GM12878 (cell line): ENCODE data around the gene SPINT2.

ENCODE experiments used
- BHLHE40 ChIP-seq, 2 experiments: fragments of 450-650 bp in 1 of 2; IDR thresholded peaks; 2 replicates each; pipeline ENCODE4 v1.6.1; 2011 to 2017; ENCODE audit warnings: low read depth in 2 of 2, borderline replicate concordance in 1 of 2, improper control_type of control experiment in 1 of 2, low read length in 1 of 2, mild to moderate bottlenecking in 1 of 2
- BMI1 ChIP-seq: fragments of 450-650 bp; IDR thresholded peaks from 2 replicates; pipeline ENCODE4 v1.6.1; 2016; ENCODE audit warnings: mild to moderate bottlenecking, moderate library complexity, borderline replicate concordance
- ELK1 ChIP-seq: IDR thresholded peaks from 2 replicates; pipeline ENCODE4 v1.6.1; 2012; ENCODE audit warnings: low read depth, low read length, improper control_type of control experiment
- EP300 ChIP-seq, 2 experiments: fragments of 150-350 bp in 1 of 2; IDR thresholded peaks; 2 replicates each; pipeline ENCODE4 v1.6.1; 2011 to 2012; ENCODE audit warnings: low read depth in 2 of 2, low read length in 2 of 2, borderline replicate concordance in 1 of 2, improper control_type of control experiment in 1 of 2, inconsistent platforms in 1 of 2; ENCODE audit not compliant: control insufficient read depth in 1 of 2
- POLR2A ChIP-seq: IDR thresholded peaks from 2 replicates; pipeline ENCODE4 v1.6.1; 2011; ENCODE audit warnings: low read depth, mild to moderate bottlenecking, low read length
- POLR2AphosphoS5 ChIP-seq: IDR thresholded peaks from 2 replicates; pipeline ENCODE4 v1.6.1; 2011; ENCODE audit warnings: mild to moderate bottlenecking, low read length, inconsistent platforms
- ZNF217 ChIP-seq: fragments of 450-650 bp; IDR thresholded peaks from 2 replicates; pipeline ENCODE4 v1.6.1; 2017; ENCODE audit warnings: antibody characterized with exemption, mild to moderate bottlenecking
- TF ChIP-seq, protein P1 (sequence below): fragments of 450-650 bp; IDR thresholded peaks from 2 replicates; pipeline ENCODE4 v1.6.1; 2016; ENCODE audit warnings: mild to moderate bottlenecking
- TF ChIP-seq, protein P2 (sequence below), 3 experiments: IDR thresholded peaks in 2 of 3; conservative IDR thresholded peaks in 1 of 3; 2 replicates each; pipeline ENCODE4 v1.5.1; 2011; ENCODE audit warnings: low read depth in 3 of 3, low read length in 3 of 3, mild to moderate bottlenecking in 3 of 3, control low read depth in 2 of 3, moderate library complexity in 2 of 3, inconsistent platforms in 1 of 3, mixed read lengths in 1 of 3; ENCODE audit not compliant: control insufficient read depth in 2 of 3, insufficient read depth in 1 of 3; ENCODE audit errors: extremely low read depth in 1 of 3
- TF ChIP-seq, protein P3 (sequence below): fragments of 150-350 bp; IDR thresholded peaks from 2 replicates; pipeline ENCODE4 v1.6.1; 2016; ENCODE audit warnings: low read depth, low read length

- no peak for TF ChIP-seq ZNF217
- TF ChIP-seq BMI1: no peak
- TF ChIP-seq, protein P1, sequence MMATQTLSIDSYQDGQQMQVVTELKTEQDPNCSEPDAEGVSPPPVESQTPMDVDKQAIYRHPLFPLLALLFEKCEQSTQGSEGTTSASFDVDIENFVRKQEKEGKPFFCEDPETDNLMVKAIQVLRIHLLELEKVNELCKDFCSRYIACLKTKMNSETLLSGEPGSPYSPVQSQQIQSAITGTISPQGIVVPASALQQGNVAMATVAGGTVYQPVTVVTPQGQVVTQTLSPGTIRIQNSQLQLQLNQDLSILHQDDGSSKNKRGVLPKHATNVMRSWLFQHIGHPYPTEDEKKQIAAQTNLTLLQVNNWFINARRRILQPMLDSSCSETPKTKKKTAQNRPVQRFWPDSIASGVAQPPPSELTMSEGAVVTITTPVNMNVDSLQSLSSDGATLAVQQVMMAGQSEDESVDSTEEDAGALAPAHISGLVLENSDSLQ: no peak
- TF ChIP-seq POLR2A: no peak
- TF ChIP-seq, protein P2, sequence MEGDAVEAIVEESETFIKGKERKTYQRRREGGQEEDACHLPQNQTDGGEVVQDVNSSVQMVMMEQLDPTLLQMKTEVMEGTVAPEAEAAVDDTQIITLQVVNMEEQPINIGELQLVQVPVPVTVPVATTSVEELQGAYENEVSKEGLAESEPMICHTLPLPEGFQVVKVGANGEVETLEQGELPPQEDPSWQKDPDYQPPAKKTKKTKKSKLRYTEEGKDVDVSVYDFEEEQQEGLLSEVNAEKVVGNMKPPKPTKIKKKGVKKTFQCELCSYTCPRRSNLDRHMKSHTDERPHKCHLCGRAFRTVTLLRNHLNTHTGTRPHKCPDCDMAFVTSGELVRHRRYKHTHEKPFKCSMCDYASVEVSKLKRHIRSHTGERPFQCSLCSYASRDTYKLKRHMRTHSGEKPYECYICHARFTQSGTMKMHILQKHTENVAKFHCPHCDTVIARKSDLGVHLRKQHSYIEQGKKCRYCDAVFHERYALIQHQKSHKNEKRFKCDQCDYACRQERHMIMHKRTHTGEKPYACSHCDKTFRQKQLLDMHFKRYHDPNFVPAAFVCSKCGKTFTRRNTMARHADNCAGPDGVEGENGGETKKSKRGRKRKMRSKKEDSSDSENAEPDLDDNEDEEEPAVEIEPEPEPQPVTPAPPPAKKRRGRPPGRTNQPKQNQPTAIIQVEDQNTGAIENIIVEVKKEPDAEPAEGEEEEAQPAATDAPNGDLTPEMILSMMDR (IDR thresholded peaks at IDR 0.05 in 2 of 3, conservative IDR thresholded peaks at IDR 0.05 in 1 of 3; ENCODE audit: control insufficient read depth in 2 of 3, extremely low read depth in 1 of 3, insufficient read depth in 1 of 3, low read depth in 3 of 3, low read length in 3 of 3): no peak
- no peak for TF ChIP-seq BHLHE40 (IDR thresholded peaks at IDR 0.05; ENCODE audit: borderline replicate concordance in 1 of 2, low read depth in 2 of 2, low read length in 1 of 2)
- TF ChIP-seq EP300 (IDR thresholded peaks at IDR 0.05; ENCODE audit: borderline replicate concordance in 1 of 2, control insufficient read depth in 1 of 2, low read depth in 2 of 2, low read length in 2 of 2): no peak
- TF ChIP-seq, protein P3, sequence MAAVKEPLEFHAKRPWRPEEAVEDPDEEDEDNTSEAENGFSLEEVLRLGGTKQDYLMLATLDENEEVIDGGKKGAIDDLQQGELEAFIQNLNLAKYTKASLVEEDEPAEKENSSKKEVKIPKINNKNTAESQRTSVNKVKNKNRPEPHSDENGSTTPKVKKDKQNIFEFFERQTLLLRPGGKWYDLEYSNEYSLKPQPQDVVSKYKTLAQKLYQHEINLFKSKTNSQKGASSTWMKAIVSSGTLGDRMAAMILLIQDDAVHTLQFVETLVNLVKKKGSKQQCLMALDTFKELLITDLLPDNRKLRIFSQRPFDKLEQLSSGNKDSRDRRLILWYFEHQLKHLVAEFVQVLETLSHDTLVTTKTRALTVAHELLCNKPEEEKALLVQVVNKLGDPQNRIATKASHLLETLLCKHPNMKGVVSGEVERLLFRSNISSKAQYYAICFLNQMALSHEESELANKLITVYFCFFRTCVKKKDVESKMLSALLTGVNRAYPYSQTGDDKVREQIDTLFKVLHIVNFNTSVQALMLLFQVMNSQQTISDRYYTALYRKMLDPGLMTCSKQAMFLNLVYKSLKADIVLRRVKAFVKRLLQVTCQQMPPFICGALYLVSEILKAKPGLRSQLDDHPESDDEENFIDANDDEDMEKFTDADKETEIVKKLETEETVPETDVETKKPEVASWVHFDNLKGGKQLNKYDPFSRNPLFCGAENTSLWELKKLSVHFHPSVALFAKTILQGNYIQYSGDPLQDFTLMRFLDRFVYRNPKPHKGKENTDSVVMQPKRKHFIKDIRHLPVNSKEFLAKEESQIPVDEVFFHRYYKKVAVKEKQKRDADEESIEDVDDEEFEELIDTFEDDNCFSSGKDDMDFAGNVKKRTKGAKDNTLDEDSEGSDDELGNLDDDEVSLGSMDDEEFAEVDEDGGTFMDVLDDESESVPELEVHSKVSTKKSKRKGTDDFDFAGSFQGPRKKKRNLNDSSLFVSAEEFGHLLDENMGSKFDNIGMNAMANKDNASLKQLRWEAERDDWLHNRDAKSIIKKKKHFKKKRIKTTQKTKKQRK: no peak
- no peak for TF ChIP-seq ELK1
- no peak for TF ChIP-seq POLR2AphosphoS5
These were observed 21.1 kb upstream of the SPINT2 start for GRCh38 chr19:38243279-38243673.
